ENCODE measurements around the gene DDX10. TPM values are rescaled to one million over a fixed set of nuclear protein-coding genes. Genes with fewer than 3 reads are reported as not detected.

Gene DDX10
- total RNA-seq, 2 donors from 2014 or later: 8.0 to 28.2 TPM

DNA sequence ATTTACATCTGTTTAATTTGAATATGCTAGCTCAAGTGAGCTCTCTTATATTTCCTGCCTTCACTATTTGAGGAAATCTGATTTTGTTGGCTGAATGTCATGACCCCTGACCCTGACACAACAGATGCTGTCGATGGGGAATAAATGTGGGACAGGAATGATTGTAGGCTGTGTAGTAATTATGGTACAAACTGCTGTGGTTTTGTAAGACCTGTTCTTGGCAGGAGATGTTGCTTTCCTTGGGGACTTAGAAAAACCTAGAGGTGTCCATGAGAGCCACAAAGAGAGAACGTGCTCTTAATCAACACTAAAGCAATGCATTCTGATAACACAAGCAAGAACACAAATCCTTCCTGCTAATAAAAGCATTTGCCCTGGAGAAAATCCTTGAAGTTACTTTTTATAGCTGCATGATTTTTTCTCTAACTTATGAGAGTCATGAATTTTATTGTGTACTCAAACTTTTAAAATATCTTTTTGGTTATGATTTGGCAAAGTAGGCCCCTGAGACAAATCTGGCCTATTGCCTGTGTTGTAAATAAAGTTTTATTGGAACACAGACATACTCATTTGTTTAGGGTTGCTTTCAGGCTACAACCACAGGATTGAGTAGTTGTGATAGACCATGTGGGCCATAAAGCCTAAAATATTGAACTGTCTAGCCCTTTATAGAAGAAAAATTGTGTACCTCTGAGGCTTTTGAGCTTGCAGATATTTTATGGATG lies 90.2 kb downstream of the DDX10 start:
- H3K27me3 ChIP-seq (replicated peaks; ENCODE audit: insufficient read depth): no peaks in the 10 kb centered on the region
- peaks cover 8 to 20% of the 10 kb centered on the region in 2 donors for H3K4me1 ChIP-seq (ENCODE audit: control insufficient read depth in 1 of 2, low read depth in 2 of 2)
- no peak overlapping the region for H3K4me3 ChIP-seq
- ATAC-seq (ENCODE audit: insufficient number of reproducible peaks, low FRiP score, low read depth): no peak
- TF ChIP-seq, protein P1, sequence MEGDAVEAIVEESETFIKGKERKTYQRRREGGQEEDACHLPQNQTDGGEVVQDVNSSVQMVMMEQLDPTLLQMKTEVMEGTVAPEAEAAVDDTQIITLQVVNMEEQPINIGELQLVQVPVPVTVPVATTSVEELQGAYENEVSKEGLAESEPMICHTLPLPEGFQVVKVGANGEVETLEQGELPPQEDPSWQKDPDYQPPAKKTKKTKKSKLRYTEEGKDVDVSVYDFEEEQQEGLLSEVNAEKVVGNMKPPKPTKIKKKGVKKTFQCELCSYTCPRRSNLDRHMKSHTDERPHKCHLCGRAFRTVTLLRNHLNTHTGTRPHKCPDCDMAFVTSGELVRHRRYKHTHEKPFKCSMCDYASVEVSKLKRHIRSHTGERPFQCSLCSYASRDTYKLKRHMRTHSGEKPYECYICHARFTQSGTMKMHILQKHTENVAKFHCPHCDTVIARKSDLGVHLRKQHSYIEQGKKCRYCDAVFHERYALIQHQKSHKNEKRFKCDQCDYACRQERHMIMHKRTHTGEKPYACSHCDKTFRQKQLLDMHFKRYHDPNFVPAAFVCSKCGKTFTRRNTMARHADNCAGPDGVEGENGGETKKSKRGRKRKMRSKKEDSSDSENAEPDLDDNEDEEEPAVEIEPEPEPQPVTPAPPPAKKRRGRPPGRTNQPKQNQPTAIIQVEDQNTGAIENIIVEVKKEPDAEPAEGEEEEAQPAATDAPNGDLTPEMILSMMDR (IDR thresholded peaks at IDR 0.05): no peak
- H3K27ac ChIP-seq: peak overlapping the region; percentile 6 to 67
- no peaks in the 10 kb centered on the region for H3K36me3 ChIP-seq
- no peaks in the 10 kb centered on the region for H3K9me3 ChIP-seq
- no peak for DNase-seq (ENCODE audit: low spot score)

DNA sequence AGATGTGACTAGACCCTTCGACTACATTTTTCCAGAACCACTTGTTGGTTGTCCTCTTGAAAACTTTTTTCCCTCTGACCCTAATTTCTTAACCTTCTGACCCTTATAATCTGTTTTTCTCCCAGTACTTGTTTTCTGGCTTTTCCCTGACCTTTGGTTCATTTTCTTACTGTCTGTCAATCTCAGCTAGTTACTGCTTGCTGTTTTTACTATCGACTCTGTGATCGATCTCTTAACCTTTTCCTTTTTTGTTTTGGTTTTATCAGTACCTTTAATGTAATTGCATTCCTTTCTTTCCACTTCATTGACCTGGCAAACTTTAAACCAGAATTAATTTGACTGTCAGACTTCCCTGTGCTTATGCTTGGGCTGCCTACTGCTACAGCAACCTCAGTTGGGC lies 92.8 kb downstream of the DDX10 start:
- no peaks in the 10 kb centered on the region for H3K27me3 ChIP-seq (replicated peaks; ENCODE audit: insufficient read depth)
- no peak overlapping the region for H3K4me3 ChIP-seq
- H3K4me1 ChIP-seq (ENCODE audit: control insufficient read depth in 1 of 2, low read depth in 2 of 2): peaks cover 8 to 20% of the 10 kb centered on the region in 2 donors
- DNase-seq (ENCODE audit: low spot score) (no peak), ATAC-seq (ENCODE audit: insufficient number of reproducible peaks, low FRiP score, low read depth) (no peak)
- TF ChIP-seq, protein P1 (IDR thresholded peaks at IDR 0.05): no peak
- no peak overlapping the region for H3K27ac ChIP-seq
- H3K9me3 ChIP-seq: no peaks in the 10 kb centered on the region
- H3K36me3 ChIP-seq: no peaks in the 10 kb centered on the region

- TF ChIP-seq, protein P1 (IDR thresholded peaks at IDR 0.05): no peak
- ATAC-seq (ENCODE audit: insufficient number of reproducible peaks, low FRiP score, low read depth): no peak
- Histone ChIP-seq H3K27me3 (replicated peaks; ENCODE audit: insufficient read depth) (no peaks in the 10 kb centered on the region), H3K4me3 (no peak overlapping the region), H3K9me3 (no peaks in the 10 kb centered on the region), H3K36me3 (no peaks in the 10 kb centered on the region), H3K27ac (no peak overlapping the region), H3K4me1 (ENCODE audit: control insufficient read depth in 1 of 2, low read depth in 2 of 2) (peaks cover 8 to 20% of the 10 kb centered on the region in 2 donors)
- DNase-seq (ENCODE audit: low spot score): no peak
These were observed 93.6 kb downstream of the DDX10 start for GRCh38 chr11:108758458-108758857.

DNA sequence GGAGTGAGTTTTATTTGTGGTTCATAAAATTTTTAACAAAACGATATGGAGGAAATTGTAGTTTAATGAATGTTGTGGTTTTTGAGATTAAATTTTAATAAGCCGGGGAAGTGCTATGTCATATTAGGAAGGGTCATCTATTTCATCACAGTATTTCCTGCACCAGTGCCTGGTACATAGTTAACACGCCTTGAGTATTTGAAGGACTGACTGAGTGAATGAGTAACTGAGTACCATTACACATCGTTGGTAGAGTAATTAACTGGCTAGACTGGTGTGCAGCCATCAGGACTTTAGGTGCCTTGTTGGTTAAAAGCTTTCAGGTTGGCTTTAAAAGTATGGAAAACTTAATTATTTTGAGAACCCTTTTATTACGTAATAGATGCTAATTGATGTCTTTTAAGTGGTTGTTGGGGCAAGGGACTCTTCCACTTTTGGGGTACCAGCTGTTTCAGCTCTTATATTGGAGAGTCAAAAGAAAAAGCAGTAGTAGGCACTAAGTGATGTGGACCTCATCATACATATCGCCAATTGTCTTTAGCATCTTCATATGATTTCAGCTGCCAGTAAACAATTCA lies 101.8 kb downstream of the DDX10 start:
- Histone ChIP-seq H3K27ac (no peak overlapping the region), H3K36me3 (no peaks in the 10 kb centered on the region), H3K4me1 (ENCODE audit: control insufficient read depth in 1 of 2, low read depth in 2 of 2) (no peaks in the 10 kb centered on the region), H3K4me3 (no peak overlapping the region), H3K27me3 (replicated peaks; ENCODE audit: insufficient read depth) (no peaks in the 10 kb centered on the region), H3K9me3 (no peaks in the 10 kb centered on the region)
- ATAC-seq (ENCODE audit: insufficient number of reproducible peaks, low FRiP score, low read depth) (no peak), DNase-seq (ENCODE audit: low spot score) (no peak)
- TF ChIP-seq, protein P1 (IDR thresholded peaks at IDR 0.05): no peak

DNA sequence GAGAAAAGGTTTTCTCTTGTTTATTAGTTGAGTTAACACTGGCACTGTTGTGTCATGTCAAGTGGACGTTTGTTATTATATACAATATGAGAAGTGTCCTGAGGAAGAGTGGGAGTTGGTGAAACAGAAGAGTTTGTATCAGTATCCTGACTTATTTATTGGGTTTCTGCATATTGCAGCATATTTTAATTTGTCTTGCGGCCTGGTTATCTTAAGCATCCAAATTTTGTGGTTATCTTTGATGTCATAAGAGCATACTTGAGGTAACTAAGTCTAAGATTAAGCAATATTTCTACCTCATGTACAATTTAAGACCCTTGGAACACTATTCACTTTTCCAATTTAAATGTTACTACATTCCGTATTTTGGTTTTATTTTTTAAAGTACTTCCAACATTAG lies 103.5 kb downstream of the DDX10 start:
- ATAC-seq (ENCODE audit: insufficient number of reproducible peaks, low FRiP score, low read depth) (no peak), DNase-seq (ENCODE audit: low spot score) (no peak)
- Histone ChIP-seq H3K27ac (no peak overlapping the region), H3K4me3 (no peak overlapping the region), H3K4me1 (ENCODE audit: control insufficient read depth in 1 of 2, low read depth in 2 of 2) (no peaks in the 10 kb centered on the region), H3K27me3 (replicated peaks; ENCODE audit: insufficient read depth) (no peaks in the 10 kb centered on the region), H3K9me3 (no peaks in the 10 kb centered on the region), H3K36me3 (no peaks in the 10 kb centered on the region)
- TF ChIP-seq, protein P1 (IDR thresholded peaks at IDR 0.05): no peak
